GM21825 (cell line): Measurements from ENCODE around the gene LECT2.

Source experiments
- ATAC-seq: cut with Tn5 transposase; IDR thresholded peaks from one replicate; pipeline ENCODE4 v1.9.1; 2021; ENCODE audit warnings: mild to moderate bottlenecking, moderate library complexity; ENCODE audit not compliant: unreplicated experiment

LECT2 gene

GRCh38 chr5:135954899-135955298 lies at the start of gene LECT2:
TSS of gene LECT2 (minus strand) at chr5:135954983. CDS start at chr5:135954833, 150 bp downstream.
- ATAC-seq = no peak

GRCh38 chr5:136004436-136004835 lies 49.7 kb upstream of the LECT2 start:
- no peak for ATAC-seq

- no peak for ATAC-seq
These were observed 46.7 kb upstream of the LECT2 start for GRCh38 chr5:136001466-136001981.

DNA sequence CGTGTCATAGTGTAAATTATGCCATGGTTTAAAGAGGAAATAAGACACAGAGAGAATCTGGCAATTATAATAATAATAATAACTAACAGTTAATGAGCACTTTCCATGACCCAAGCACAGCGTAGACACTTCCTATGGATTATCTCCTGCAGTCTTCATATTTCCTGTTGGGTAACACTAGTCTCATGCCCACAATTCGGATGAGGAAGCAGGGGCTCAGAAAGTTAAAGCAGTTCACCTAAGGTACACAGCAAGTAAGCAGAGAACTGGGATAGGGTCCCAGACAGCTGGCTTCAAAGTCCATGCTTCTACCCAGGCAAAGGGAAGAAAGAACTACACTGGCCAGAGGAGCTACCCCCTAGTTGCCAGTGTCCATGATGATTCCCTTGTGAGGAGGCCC lies 46.1 kb upstream of the LECT2 start:
- no peak for ATAC-seq

GRCh38 chr5:136000147-136000546 lies 45.4 kb upstream of the LECT2 start:
- ATAC-seq = no peak

- ATAC-seq = no peak
These were observed 44.8 kb upstream of the LECT2 start for GRCh38 chr5:135999406-136000139.

DNA sequence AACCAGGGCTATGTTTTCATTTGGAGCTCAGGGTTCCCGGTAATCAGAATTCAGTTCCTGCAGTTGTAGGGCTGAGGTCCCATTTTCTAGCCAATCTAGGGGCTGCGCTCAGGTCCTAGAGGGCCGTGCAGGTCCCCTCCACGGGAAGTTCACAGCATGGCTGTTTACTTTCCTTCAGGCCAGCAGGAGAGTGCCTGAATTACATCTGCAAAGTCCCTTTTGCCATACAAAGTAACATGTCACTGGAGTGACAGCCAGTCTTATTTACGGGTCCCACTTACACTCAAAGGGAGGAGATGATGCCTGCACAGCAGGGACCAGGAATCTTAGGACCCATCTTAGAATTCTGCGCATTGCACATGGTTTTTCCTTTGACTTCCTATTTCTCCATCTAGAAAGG lies 44.1 kb upstream of the LECT2 start:
- no peak for ATAC-seq

- ATAC-seq = no peak
These were observed 43.0 kb upstream of the LECT2 start for GRCh38 chr5:135997673-135998335.

DNA sequence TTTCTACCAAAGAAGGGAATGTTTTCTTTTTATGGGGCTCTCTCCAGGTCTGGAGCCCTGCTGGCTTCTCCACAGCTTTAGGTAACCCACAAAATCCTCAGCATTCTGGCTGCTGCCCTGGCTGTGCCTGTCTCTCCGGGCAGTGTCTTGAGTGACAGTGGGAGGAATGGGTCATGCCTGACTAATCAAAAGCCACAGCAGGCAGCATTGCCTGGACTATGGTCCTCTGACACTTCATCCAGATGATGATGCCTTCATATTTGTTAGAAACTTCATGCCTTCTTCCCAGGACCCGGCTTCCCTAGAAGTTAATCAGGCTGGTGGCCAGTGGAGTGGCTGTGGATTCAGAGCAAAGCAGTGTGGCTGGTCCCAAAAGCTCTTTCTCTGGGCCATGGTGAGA lies 41.8 kb upstream of the LECT2 start:
- ATAC-seq = no peak

DNA sequence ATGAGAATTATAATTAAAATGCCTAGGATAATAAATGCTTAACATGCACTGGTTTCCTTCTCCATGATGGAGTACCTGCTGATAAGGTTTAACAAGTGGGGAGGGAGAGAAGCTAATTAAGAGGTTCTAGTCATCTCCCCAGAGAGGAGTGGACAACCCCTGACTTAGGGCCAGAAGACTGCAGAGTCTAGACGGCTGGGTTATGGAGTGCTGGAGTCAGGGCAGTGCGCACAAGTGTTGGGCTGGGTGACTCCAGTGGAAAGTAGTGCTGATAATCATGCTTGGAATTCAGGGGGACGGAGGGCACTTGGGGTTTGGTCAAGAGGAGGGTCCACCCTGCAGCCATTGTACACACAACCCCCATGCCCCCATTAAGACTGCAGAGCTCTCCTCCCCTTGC lies 41.2 kb upstream of the LECT2 start:
- ATAC-seq = no peak

DNA sequence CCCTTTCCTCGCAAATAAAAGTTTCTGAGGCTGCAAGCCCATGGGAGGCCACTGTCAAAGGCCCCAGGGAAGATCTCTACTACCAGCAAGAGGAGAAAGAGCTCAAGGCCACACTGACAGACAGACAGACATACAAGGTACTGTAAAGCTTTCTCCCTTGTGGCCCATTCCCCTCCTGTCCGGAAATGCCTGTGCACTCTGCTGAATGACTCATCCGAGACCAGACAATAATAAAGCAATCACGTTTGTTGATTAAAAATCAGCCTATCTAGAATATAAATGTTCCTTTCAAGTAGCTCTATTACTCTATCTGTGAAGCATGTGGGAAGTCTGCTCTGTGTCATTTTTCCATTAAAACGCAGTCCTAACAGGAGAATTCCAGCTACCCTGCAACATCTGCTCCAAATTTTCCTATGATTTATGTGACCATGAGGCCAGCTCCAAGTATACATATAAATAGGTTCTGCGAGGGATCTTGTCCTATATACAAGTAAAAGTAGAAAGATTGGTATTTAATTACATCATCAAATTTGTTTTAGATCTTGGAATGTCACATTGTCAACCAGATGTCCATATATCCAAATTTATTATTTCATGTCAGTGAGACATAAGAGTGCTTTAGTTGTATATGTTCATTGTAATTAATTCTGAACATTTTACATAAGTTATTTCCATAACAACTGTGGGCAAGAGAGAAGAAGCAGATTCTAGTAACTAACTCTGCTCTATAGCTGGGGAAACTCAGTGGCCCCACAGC lies 39.3 kb upstream of the LECT2 start:
- no peak for ATAC-seq

GRCh38 chr5:135993335-135993879 lies 38.6 kb upstream of the LECT2 start:
- ATAC-seq = no peak

- ATAC-seq = no peak
These were observed 36.6 kb upstream of the LECT2 start for GRCh38 chr5:135991429-135991828.

DNA sequence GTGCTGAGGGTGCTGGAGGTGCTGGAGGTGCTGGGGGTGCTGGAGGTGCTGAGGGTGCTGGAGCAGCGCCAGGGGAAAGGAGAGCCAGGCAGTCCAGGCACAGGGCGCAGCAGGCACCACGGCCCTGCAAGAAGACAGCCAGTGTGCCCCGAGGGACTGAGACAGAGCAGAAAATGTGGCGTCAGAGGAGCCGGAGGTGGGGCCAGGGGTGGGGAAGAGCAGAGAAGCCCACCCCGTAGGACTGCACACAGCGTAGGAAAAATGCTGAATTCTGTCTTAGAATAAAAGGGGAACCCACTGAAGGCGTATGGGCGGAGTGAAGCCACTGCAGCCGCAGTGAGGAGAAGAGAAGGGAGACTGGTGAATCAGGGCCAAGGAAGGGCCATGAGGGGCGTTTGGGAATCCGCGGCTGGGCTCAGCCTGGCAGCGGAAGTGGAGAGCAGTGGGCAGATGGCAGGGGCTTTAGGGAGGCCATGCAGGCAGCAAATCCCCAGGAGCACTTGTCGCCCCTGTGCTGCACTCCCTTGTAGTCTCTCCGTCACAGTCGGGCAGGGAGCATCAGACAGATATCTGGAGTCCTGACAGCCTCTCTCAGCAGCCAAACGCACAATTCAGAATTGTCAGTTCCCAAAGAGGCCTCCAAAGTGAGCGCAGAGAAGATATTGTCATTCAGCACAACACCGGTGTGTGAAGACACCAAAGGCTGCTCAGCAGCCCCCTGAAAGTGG lies 35.9 kb upstream of the LECT2 start:
- no peak for ATAC-seq

DNA sequence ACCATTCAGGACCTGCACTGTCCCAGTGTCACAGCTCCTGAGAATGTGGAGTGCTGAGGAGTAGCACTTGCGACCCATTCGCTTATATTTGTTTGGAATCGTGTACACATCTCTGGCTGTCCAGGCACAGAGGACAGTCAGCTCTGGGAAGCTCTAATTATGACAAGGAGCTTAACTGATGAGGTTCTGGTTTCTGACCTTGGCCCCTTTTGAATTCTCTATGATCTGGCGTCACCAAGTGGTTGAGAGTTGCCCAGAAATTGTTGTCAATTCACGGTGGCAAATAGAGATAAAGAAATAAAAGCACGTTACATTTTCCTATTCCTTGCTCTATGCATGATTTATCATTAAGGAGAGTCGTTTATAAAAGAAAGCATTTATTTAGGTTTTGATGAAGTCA lies 34.9 kb upstream of the LECT2 start:
- no peak for ATAC-seq

DNA sequence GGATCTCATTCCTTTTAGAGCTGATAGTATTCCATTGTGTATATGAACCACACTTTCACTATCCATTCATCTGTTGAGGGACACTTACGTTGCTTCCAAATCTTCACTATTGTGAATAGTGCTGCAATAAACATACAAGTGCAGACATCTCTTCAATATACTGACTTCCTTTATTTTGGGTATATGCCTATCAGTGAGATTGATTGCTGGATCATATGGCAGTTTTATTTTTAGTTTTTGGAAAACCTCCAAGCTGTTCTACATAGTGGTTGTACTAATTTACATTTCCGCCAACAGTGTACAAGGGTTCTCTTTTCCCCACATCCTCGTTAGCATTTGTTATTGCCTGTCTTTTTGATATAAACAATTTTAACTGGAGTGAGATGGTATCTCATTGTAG lies 33.8 kb upstream of the LECT2 start:
- ATAC-seq = no peak

GRCh38 chr5:135986891-135987401 lies 32.2 kb upstream of the LECT2 start:
- ATAC-seq = no peak

DNA sequence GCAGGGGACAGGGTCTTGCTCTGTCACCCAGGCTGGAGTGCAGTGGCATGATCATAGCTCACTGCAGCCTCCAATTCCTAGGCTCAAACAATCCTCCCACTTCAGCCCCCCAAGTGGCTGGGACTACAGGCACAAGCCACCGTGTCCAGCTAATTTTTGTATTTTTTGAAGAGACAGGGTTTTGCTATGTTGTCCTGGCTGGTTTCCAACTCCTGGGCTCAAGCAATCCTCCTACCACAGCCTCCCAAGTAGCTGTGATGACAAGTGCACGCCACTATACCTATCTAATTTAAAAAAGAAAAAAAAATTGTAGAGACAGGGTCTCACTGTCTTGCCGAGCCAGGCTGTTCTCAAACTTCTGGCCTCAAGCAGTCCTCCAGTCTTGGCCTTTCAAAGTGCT lies 31.6 kb upstream of the LECT2 start:
- no peak for ATAC-seq

DNA sequence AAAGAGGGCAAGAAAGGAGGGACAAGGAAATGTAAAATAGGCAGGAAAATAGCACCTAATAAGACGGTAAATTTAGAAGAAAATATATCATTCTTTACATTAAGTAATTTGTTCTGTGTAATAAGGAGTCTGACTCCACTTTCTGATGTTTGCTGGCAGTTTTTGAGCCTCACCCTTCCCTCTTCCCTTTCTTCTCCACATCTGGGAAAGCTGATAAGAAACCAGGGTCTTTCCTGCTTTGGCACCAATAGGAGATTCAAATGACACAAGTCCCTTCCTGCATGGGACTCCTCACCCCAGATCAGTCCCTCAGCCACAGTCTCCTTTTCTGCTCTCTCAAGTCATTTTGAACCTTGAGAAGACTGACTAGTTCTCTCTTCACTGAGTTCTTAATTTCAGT lies 31.2 kb upstream of the LECT2 start:
- ATAC-seq = no peak

GRCh38 chr5:135980620-135981019 lies 25.8 kb upstream of the LECT2 start:
- no peak for ATAC-seq

- ATAC-seq = no peak
These were observed 24.7 kb upstream of the LECT2 start for GRCh38 chr5:135979510-135979909.
